Endothelial cell of hepatic sinusoid (primary cell): Measurements from ENCODE around the gene TAX1BP3.

Source experiments
- in situ Hi-C: cut with HindIII; loops from 2 replicates; pipeline ENCODE4 v1.10.0; 2017; ENCODE audit warnings: low sequenced_read_pairs

The TAX1BP3 gene

DNA sequence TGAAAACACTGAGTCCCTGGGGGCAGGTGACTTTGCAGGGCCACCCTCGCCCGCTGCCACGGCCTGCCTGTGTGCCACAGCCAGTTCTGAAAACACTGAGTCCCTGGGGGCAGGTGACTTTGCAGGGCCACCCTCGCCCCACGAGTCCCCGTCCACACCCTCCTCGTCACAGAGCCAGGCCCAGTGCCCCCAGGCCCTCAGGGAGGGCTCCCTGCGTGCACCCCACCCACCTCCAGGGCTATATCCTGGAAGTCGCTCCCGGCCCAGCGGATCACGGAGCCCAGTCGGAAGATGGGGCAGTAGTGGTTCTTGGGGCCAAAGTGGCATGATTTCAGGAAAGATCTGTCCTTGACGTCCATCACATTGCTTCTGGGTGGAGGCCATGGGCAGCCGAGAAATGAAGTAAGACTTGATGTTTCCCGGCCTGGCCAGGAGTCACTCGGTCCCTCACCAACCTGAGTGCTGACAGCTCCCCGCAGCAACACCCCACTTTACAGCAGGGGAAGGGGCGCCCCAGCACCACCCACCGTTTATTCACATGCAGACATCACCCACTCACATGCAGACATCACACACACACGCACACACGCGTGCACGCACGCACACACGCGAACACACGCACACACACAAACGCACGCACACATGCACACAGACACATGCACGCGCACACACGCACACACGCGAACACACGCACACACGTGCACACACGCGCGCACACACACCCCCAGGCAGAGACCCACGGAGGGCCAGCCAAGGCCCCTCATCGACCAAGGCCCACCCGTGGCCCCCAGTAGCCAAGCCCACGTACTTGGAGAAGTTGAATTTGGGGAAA, 21.1 kb upstream of the TAX1BP3 start:
- in situ Hi-C loops = loop anchor here (10.0 kb wide), 1 partner anchor 75 kb away; no protein-coding TSS in a partner anchor

DNA sequence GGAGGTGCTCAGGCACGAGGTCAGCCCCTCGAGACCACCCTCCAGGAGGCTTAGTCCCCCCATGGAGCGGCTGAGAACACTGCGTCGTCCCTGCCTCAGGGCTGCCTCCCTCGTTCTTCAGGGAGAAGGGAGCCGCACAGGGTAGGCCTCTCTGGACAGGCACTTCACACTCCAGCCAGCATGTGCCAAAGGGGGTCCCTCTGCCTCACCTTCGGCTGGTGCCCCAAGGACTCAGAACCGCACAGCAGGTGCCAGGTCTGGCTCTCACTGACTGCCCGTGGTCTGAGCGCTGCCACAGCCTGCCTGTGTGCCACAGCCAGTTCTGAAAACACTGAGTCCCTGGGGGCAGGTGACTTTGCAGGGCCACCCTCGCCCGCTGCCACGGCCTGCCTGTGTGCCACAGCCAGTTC, 20.5 kb upstream of the TAX1BP3 start:
- in situ Hi-C loops = no loop called here

DNA sequence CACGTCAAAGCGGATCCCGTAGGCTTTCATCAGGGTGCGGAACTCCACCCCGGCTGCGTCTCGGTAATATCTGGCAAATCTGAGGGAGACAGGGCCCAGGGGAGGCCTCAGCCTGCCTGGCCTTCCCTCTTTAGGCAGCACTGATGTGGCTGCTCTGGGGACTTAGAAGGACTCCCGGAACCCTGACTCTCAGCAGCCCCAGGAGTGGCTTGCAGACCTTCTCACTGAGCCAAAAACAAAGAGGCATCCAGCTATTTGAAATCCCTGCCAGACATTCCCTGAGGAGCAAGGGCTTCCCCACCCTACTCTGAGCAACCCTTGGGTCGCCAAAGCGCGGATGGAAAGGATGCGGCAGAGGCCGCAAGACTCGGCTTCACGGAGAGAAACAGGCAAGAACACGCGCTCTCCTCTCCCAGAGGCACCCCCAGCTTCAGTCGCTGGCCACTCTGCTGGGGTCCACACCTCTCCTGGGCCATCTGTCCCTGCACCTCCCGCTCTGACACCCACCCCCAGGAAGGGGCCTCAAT, 19.7 kb upstream of the TAX1BP3 start:
- in situ Hi-C loops = no loop called here

DNA sequence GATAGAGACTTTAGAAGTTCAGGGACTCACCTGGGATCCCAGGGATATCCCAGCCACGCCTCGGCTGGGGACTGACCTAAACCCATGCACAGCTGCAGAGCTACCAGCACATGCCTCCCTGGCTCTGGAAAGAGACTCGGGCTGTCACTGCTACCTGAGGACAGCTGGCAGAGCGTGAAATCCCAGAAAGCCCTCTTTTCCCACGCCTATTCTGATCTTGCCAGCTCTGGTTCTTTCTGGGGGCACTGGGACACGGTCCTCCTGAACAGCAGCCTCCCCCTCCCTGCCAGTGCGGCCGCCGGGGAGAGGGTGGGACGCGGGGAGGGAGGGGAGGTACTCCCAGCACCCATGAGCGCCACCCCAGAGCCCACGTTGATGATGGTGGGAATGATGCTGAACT, 16.8 kb upstream of the TAX1BP3 start:
- in situ Hi-C loops = no loop called here

DNA sequence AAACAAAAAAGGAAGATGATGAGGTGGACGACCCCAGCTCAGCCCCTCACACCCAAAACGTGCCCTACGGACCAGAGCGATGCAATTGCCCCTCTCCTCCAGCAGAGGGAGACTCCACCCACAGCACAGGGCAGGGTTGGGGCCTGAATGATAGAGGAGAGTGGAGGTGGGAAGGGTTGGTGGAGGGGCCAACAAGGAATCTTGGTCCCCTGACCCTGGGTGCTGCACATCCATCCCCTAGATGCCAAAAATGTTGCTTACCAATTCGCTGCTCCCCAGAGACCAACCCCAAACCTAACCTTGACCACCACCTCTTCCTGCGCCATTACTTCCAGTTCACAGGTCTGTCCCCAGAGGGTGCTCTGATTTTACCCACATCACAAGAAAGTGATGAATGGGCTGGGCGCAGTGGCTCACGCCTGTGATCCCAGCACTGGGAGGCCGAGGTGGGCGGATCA, 14.7 kb upstream of the TAX1BP3 start:
- in situ Hi-C loops = no loop called here

DNA sequence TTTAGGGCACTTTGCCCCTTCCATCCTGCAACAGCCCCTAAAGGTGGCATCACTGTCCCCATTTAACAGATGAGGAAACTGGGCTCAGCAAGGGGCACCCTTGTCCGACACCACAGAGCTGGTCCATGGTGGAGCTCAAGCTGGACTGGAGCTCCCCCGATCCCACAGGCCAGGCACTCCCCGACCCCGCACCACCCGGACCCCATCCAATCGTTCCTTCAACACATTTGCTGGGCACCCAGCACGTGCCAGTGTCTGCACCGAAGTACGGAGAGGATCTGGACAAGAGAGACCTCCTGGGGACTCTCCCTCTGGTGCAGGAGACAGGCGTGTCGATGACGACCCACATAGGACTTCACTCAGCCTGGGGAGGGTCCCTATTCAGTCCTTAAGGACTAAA, 13.7 kb upstream of the TAX1BP3 start:
- in situ Hi-C loops = no loop called here

DNA sequence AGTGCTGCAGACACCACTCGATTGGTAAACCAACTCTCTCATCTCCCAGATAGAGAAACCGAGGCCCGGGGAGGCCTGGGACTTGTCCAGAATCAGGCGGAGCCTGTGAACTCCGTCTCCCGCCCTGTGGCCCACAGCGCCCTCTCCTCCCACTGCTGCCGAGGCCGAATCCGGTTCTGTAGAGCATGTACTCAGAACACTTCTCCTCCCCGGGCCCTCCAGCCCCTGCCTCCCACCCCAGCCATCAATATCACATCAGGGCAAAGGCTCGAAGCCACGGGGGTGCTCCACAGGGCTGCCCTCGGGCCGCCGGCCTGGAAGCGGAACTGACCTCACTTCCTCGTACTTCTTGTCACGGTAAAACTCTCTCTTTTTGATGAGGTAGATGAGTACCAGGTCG, 13.2 kb upstream of the TAX1BP3 start:
- in situ Hi-C loops = no loop called here

DNA sequence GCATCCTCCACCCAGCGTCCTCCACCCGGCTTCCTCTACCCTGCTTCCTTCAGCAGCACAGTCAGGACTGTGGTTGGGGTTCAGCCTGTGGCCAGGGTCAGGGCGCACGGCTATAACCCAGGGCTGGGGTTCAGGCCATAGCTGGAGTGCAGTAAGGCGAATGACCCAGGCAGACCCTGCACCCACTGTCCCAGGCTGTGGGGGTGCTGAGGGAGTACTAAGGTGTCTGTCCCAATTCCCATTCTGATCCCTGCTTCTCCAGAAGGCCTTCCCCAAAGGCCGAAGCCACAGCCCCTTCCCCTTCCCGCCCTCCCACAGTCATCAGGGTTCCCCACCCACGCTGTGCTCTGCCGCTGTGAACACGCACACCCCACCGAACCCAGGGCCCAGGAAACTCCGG, 12.7 kb upstream of the TAX1BP3 start:
- in situ Hi-C loops = no loop called here

DNA sequence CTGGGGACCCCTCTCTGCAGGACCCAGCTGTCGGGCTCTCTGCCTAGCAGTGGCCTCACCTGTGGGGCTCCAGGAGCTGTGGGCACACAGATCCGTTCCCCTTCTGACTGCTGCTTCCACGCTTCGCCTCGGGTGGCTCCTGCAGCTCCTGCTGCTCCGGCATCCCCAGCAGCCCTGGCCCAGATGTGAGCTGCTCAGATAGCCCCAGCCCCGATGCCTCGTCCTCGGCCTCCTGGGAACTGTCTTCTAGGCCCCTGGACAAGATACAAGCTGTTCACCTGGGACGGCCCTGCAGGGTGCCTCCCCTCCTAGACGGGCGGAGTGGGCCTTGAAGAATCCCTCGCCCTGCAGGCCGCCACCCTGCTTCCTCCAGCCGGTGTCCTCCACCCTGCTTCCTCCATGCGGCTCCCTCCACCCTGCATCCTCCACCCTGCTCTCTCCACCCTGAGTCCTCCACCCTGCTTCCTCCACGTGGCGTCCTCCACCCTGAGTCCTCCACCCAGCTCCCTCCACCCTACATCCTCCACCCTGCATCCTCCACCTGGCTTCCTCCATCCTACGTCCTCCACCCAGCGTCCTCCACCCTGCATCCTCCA, 11.3 kb upstream of the TAX1BP3 start:
- in situ Hi-C loops = no loop called here

DNA sequence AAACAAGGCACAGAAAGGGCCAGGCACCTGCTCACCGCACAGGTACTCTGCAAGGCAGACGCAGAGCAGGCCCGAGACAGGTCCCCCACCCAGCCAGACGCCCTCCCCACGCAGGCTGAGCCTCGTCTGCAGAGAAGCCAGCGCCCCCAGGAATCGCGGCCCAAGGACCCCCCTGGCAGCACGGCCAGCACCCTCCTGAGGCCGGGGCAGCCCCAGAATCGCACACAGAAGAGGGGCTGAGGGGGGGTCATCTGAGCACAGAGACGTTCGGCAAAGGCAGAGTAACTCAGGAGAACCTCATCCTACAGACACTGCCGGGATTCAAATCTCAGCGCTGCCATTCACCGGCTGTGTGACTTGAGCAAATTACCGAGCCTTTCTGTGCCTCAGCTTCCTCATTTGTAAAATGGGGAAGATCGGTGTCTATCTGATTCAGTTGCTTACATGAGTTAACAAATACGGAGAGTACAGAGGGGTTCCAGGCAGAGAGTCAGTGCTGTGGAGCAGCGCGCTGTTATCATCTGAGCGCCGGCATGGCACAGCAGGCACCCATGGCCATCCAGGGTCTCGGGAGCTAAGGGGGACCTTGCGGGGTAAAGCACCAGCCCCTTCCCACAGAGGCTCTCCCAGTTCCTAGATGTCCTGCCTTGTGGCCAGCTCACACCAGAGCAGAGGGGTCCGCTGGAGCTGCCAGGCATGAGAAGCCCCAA, 10.6 kb upstream of the TAX1BP3 start:
- in situ Hi-C loops = no loop called here

DNA sequence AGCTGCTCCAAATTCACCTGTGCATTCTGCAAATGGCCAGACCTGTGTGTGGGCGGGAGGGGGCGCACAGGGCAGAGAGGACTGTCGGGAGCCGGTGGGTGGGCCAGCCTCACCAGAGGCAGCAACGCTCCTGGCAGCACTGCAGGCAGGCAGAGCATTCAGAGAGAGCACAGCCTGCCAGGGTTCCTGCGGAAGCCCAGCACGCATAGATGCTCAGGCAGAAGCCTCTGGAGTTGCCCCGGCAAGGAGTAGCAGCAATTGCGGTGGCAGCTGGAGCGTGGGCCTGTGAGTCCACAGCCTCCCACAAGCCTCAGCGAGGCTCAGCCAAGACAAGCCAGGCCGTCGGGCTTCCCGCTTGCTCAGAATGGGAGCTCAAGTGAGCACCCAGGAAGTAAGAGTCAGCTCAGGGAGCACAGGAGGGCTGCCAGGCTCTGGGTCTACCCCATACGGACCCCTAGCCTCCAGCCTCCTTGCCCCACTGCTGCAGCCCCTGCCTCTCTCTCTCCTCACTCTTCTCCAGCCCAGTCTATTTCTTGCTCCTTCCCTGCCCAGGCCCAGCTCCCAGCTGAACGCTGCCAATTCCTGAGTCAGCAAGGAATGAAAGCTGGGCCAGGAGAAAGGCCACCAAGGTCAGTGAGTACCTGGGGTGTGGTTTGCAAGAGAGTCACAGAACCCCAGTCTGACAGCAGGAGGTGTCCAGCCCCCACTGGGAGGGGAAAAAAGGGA, 9.9 kb upstream of the TAX1BP3 start:
- in situ Hi-C loops = no loop called here

DNA sequence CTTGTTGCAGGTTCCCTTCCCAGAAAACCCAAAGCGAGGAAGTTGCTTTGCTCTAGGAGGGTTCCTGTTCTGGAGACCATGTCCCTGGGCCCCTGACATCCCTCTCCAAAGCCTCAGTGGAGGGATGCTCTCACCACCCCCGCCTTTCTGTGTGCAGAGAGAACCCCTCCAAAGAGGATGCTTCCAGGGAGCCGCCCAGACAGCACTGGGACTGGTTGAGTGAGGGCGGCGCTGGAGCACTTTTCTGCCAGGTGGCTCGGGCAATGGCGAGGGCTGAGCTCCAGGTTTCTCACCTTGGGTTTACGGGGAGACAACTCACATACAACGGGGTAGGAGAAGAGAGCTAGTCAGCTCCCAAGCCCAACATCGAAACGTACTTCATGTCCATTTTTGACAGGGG, 7.5 kb upstream of the TAX1BP3 start:
- in situ Hi-C loops = no loop called here

DNA sequence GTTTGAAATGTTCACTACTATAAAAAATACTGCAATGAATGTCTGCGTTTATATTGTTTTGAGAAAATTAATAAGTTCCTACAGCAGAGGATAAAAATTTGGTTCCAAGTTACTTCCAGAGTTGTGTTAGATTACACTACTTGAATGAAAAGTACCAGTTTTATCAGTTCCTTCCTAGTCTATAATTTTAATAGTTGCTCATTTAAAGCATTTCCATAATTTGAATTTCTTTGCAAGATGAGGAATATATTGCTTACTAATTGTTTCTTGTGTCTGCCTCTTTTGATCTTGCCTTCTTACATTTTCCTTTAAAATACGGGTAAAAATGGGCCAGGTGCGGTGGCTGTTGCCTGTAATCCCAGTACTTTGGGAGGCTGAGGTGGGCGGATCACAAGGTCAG, 4.2 kb upstream of the TAX1BP3 start:
- in situ Hi-C loops = no loop called here

DNA sequence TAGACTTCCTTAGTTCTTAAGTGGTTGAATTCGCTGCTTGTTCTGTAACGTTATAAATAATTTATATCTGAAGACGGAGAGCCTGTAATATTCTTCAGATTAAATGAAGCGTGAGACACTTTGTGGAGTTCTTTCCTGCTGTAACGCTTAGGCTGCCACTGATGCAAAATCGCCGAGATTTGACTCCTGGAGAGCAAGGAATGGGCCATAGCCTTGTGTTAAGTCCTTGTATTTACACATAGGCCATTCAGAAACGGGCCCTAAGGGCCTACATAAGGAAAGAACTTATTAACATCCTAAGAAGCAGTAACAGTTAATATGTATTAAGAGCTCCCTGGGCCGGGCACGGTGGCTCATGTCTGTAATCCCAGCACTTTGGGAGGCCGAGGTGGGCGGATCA, 1.2 kb upstream of the TAX1BP3 start:
- in situ Hi-C loops = no loop called here

DNA sequence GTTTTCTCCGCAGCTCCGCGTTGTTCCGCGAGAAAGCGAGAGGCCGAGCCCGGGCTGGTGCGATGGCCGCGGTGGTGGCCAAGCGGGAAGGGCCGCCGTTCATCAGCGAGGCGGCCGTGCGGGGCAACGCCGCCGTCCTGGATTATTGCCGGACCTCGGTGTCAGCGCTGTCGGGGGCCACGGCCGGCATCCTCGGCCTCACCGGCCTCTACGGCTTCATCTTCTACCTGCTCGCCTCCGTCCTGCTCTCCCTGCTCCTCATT, 638 bp upstream of the TAX1BP3 start:
- in situ Hi-C loops = no loop called here

DNA sequence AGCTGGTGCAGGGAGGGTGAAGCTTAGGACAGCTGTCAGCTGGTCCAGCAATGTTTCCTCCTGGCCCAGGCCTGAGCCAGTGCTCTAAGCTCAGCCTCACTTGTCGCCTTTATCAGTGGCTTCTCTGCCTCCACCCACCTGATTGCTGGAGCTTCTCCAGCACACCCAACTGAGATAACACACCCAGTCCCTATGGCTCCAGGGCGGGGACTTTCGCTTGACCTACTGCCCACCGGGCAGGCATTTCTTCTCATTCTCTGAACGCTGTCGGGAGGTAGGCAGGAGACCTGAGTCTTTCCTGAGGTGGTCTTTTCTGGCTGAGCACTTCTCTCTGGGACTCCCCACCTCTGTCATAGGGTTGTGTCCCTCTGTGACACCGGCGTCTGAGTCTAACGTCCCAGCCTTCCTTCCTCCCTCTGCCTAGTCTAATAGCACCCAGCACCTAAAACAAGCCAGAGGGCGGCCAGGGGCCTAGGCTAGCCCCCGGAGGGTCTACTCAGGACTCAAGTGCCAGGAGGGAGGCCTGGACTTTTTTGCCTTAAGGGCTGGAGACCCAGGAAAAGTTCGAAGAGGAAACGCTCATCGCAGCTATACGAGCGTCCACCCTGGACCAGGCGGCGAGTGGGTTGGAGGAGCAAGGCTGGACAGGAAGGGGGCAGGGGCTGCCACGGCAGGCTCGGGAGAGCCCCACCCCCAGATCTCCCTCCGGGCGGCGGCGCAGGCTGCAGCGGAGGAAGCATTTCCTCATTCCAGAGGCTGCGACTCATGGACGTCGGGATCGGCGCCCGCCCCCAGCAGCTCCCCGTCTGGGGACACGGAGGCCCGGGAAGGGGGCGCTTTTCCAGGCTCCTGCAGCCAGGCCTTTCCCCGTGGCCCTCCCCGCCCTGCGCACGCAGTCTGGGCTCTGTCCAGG, 756 bp downstream of the TAX1BP3 start:
- in situ Hi-C loops = no loop called here

DNA sequence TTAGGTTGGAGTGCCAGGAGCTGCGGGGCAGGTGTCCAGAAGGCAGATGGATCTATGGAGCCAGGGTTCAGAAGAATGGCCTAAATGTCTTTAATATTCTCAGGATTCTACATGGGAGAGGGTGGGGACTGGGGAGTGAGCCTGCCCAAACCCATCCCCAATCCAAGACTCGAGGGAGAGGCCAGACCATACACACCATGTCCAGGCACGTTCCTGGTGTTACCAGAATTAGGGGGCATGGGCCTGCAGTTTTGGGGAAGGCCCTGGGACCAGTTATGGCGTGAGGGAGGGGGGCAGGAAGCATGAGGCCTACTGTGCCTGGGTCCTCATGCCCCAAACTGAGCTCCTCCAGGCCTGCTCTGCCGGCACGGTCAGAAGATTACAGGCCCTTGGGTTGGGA, 1.9 kb downstream of the TAX1BP3 start:
- in situ Hi-C loops = no loop called here

DNA sequence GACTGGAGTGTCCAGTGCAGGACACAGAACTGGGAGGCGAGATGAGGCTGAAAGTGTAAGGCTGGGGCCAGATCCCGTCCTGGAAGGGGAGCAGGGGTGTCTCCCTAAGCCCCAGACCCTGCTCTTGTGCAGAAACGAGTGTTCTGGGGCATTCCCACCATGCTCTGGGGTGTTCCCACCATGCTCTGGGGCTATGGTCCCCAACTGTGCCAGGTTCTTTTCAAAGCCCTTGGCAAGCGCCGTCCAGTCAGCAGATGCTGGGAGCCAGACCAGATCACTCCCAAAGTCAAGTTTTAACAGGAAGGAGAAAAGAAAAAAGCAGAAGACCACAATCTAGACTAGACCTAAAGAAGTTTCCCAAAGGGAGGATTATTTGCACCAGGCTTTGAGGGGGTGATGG, 2.5 kb downstream of the TAX1BP3 start:
- in situ Hi-C loops = no loop called here

DNA sequence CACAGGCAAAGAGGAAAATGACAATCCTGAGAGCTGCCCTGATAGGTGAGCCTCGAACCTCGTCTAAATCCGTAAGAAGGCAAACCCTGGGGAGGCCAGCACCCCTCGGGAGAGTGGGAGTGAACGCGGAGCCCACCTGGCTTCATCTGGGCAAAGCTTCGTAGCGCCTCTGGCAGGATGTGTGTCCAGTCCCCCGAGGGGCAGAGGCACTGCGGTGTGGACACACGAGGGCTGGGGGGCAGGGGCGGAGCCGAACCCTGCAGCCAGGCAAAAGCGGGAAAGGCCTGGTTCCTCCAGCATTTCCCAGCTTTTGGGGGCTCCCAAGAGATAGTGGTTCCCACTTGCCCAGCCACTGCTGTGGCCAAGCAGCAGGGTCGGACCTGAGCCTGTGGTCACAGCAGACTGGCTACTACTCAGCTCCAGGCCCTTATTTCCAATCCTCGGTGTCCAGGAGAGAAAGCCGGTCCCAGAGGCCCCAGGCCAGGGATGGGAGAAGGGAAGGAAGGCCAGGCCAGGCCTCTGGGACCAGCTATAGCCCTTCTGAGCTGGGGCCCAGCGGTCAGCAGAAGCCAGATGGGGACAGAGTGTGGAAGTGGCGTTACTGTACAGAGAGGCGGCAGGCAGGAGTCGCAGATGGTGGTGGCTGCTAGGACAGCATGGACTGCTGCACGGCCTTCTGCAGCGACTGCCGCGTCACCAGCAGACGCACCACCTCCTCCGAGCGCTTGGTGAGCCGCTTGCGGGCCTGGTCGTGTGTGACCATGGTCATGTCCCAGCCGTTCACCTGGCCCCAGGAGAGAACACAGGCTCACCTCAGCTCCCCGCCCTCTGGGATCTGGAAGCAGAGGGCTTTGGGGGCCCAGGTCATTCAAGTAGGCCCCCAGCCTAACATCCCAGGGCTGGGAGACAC, 5.0 kb downstream of the TAX1BP3 start:
- in situ Hi-C loops = no loop called here
